Stimulated activated CD4-positive, alpha-beta T cell treated with anti-CD3 and anti-CD28 coated beads, Interleukin-15, amount 100 ng/mL, for 48 hours (primary cell): ENCODE results near the gene SPATA46.
"Not testable (repeated sequence)": the region's sequence is repeated elsewhere in the genome, so short reads cannot be mapped to it uniquely, and the experiment has no call there.

ENCODE experiments used
- DNase-seq, 2 donors: peaks; one replicate each; pipeline ENCODE4 v3.0.0-alpha.2; 2020; ENCODE audit warnings: low read depth in 2 of 2

SPATA46 gene, protein sequence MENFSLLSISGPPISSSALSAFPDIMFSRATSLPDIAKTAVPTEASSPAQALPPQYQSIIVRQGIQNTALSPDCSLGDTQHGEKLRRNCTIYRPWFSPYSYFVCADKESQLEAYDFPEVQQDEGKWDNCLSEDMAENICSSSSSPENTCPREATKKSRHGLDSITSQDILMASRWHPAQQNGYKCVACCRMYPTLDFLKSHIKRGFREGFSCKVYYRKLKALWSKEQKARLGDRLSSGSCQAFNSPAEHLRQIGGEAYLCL

DNA sequence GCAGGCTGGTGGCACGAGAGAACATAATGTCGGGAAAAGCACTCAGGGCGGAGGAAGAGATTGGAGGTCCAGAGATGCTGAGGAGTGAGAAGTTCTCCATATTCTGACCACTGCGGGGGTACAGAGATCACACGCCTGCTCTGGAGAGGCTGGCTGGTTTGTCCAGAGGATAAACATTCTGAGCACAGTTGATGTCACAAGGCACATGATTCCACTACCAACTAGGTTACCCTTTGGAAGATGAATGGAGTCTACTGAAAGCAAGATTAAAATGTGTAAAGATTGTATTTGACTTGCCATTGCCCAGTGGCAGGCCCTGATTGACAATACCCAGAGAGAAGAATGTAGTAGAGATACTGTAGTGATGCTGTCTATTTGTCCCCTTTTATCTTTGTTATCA, at the start of gene SPATA46:
TSS of gene SPATA46 (minus strand) at position 164 of the 400 bp plus-strand sequence. CDS start at position 100, 64 bp downstream.
- DNase-seq = no peak

DNA sequence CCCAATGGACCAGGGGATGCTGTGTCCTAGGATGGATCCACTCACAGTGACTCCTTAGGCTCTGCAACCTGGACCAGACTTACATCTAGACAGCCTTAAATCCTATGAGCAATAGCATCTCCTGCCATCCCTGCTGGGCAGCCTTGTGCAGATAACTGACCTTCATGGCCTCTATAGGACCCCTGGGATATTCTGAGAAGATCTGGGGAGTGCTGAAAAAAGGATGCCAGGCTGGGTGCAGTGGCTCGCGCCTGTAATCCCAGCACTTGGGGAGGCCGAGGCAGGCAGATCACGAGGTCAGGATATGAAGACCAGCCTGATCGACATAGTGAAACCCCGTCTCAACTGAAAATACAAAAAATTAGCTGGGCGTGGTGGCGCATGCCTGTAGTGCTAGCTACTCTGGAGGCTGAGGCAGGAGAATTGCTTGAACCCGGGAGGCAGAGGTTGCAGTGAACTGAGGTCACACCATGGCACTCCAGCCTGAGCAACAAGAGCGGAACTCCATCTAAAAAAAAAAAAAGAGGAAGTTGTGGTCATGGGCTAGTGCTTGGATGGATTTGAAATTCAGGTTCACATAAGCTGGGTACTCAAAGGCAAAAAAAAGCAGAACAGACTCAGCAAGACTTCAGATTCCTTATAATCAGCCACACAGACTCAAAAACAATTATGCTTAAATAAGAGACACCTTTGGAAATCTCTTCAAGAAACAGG, 46.2 kb upstream of the SPATA46 start:
- DNase-seq = no peak

DNA sequence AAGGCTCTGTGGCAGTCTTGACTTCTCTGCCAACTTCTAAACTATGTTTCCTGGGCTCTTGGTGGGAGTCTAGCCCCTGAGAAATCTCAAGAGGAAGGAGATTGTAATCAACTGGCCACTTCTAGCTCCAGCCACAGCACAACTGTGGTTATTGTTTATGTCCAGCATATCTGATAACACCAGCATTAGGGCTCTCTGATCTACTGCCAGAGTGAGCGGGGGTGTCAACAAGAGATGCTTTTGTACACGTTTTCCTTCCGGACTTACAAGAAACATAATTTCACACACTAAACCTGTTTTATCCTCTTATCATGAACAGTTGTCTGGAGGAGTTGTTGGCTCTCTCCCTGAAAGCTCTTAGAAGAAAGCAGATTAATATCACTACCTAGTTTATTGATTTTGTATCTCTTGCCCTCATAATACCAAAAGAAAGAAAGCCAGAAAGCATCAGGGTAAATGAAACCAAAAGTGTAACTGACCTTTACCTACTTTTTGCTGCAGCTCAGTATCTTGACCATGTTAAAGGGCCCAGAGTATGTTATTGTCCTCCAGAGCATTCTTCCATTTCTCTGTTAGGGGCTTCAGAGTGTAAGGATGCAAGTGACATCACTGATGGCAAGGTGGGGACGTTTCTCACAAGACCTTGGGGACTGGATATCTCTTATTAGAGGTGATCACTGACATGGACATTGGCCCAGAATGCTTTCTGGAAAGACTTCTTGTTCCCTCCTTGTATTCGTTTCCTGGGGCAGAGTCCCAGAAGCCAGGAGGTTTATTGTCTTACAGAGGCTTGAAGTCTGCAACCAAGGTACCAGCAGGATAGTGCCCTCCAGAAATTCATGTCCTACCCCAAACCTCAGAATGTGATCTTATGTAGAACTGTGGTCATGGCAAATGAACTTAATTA, 44.9 kb upstream of the SPATA46 start:
- DNase-seq = no peak

DNA sequence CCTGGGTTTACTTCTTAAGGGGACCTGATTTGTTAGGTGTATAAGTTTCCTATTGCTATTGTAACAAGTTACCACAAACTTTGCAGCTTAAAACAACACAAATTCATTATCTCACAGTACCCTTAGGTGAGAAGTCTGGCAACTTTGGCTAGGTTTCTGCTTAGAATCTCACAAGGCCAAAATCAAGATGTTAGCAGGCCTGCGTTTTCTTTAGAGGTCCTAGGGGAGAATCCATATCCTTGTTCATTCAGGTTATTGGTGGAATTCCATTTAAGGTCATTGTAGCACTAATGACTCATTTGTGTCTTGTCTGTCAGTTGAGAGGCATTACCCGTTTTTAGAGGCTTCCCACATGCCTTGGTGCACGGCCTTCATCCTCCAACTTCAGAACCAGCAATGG, 43.5 kb upstream of the SPATA46 start:
- DNase-seq = no peak

DNA sequence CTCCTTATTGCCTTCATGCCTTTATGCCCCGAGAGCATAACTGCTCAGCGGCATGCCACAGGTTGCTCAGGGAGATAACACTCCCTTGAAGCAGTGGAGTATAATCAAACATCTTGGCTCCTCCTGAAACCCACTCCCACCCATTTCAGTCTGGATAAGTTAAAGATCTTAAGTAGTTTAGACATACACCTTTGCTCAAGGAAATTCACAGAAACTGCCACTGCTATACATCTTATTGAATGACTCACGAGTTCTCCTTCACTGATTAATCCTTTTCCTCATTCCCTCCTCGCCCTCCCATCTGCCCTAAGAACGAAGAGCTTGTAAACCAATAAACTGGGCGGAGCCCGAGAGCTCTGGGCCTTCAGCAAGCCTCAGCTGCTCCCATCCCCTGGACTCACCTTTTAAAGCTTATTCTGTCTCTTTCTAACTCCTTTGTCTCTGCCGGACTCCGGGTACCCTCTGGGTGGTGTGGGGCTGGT, 42.8 kb upstream of the SPATA46 start:
- DNase-seq = not testable (repeated sequence)

DNA sequence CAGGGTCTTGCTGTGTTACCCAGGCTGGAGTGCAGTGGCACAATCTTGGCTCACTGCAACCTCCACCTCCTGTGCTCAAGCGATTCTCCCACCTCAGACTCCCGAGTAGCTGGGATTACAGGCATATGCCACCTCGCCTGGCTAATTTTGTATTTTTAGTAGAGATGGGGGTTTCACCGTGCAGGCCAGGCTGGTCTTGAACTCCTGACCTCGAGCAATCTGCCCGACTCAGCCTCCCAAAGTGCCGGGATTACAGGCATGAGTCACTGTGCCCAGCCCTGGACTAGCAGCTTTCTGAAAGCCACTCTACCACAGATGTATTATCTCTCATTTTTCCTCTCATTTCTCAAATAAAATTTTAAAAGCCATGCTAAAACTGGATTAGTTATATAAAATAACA, 41.9 kb upstream of the SPATA46 start:
- not testable (repeated sequence) for DNase-seq

DNA sequence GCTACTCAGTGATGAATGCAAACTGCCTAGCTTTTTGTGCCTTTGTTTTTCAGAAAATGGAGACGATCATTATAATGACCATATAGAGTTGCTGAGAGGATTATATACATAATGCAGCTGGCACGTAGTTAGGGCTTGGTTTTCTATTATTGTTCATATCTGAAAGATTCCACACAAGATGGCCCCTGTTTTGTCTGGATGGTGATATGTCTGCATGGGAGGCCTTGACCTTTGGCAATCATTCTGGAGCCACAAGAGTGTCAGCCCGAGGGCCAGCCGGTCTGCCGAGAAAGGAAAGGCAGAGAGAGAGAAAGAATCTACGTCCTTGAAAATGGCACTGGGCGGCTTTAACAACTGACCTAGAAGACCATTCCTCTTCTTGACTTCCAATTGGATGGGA, 41.0 kb upstream of the SPATA46 start:
- no peak for DNase-seq

DNA sequence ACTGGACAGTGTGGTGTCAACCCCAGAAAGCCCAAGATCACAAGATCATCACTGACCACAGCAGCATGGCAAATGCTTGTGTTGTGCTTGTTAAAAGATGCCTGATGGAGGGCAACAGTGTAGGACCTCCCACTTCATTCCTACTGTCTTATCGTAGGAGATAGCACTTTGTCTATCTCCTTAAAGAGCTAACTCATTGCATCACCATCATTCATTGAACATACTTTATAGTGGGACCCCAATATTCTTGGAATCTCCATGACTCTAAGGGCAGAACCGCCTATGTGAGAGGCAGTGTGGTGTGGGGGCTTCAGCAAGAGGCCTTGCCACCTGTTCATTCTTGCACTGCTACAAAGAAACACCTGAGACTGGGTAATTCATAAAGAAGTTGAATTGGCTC, 40.3 kb upstream of the SPATA46 start:
- no peak for DNase-seq

DNA sequence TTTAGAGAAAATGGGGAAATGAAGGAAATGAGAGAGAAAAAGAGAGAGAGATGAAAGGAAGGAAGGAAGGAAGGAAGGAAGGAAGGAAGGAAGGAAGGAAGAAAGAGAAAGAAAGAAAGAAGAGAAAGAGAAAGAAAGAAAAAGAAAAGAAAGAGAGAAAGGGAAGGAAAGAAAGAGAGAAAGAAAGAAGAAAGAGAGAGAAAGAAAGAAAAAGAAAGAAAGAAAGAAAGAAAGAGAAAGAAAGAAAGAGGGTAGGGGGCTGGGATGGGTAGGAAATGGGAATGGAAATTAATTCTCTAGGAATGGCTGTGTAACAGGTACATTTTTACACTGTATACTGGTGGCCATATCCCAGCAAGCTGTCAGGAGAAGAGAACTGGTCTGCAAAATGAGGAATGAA, 39.6 kb upstream of the SPATA46 start:
- DNase-seq = no peak

DNA sequence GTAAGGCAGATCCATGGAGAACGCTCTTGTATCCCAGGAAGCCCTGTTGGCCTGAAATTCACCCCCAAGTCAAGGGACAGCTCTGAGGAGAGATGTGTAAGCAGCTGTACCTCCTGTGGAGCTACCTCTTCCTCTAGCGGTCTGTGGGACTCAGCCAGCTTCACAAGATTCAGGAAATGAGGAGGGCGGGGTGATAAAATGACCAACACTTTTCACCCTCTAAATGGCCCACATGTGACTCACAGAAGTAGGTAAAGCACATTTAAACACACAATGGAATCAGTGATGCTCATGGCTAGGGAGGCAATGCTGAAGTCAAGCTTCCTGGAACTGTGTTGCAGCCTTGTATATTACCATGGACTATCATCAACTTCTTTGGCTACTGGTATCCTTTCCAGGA, 35.3 kb upstream of the SPATA46 start, which contains the start of gene SH2D1B:
TSS of gene SH2D1B (minus strand) at position 135 of the 400 bp plus-strand sequence. CDS start at position 15, 120 bp downstream.
- DNase-seq = no peak

DNA sequence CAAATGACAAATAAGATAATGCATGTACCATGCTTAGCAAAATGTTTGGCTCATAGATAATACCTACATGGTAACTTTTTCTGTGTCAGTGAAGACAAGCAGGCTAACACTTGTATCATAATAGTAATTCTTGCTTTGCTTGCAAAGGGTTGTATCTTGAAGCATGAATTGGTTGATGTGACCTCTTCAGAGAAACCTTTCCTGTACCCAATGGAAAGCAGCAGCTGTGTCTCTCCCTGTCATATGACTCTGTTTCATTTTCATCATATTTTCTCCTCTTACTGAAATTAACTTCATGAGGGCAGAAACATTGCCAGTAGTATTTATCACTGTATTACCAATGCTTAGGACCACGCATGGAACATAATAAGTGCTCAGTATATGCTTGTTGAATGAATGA, 30.9 kb upstream of the SPATA46 start:
- DNase-seq = no peak

DNA sequence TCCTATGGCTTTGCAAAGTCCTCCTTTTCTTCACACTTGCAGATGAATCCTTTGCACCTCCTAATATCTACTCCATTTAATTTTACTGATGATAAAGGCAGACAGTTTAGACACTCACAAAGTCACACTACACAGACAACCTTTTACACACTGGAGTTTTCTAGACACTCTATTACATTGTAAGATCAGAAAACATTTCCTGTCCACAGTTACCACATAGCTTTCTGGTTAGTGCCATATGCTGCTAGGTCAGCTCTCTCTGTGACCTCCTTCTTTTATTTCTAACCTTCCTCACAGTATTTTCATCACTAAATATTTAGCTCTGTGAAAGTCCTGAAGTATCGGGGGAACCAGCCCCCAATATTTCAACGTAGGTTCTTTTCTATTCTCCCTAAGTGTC, 30.2 kb upstream of the SPATA46 start:
- no peak for DNase-seq

DNA sequence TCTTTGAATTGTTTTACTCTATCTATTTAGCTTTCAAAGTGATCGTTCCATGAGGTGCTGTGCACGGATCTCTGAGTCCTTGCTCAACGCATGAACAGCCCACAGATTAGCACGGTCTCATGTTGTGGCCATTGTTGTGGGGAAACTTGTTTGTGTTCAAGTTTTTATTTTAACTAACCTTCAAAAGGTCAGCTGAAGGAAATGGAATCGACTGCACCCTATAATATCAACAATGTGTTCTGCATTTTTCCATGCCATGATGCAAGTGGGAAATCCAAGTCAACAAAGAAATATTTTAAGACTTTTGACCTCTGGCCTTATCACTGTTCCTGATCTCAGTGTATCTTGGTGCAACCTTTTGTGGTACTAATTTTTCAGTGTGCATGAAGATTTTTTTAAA, 29.1 kb upstream of the SPATA46 start:
- DNase-seq = no peak

DNA sequence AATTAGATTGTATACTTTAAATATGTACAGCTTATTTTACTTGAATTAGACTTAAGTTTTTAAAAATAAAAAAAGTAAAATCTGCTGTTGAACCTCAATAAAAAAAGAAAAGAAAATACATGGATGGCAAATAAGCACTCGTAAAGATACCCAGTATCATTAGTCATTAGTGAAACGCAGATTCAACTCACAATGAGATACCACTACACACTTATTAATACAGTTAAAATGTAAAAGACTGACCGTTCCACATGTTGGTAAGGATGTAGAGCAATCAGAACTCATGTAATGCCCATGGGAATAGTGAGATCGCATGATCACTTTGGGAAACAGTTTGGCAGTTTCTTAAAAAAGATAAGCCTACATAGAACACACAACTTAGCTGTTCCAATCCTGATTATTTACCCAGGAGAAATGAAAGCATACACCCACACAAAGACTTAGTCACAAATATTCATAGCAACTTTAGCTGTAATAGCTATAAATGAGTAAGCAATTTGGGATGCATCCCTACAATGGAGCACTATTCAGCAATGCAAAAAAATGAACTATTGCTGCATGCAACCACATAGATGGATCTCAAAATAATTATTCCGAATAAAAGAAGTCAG, 28.0 kb upstream of the SPATA46 start:
- DNase-seq = no peak

DNA sequence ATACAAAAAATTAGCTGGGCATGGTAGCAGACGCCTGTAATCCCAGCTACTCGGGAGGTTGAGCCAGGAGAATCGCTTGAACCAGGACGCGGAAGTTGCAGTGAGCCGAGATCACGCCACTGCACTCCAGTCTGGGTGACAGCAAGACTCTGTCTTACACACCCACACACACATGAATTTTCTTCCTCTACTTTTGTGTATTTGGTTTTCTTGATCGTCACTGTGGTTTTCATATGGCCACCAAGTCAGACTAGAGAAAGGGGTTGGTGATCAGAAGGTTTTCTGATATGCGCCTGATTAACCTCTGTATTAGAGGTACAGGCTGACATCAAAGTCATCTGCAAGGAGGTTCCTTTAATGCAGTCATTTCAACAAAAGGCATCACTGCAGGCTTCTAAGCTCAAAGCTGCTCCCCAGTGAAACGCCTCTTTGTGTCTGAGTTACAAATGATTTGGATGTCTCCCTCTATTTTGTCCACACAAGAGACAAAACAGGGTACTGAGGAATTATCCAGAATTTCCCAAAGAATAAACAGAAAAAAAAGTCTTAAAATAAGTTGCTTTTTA, 24.2 kb upstream of the SPATA46 start:
- DNase-seq = no peak

DNA sequence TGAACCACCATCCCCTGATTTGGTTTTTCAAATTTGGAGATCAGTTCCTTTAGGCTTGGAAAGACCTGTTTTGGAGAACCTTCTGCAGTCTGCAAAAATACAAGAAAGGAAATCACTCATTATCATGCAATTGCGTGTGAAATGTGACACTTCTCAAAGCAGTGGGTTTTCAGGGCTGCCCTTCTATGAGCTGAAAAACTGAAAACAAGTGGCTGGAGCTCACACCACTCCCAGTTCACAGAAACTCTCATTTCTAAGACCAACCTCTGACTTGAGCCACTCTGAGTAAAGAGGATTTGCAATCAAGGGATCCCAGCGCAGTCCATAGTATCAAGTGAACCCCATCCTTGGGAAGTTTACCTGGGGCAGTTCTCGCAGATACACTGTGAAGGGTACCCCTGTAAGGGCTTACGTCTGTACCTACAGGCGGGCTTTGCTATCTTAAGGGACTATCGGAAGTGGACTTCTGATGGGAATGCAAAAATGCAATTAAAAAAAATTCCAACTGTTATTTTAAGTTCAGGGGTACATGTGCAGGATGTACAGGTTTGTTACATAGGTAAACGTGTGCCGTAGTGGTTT, 22.4 kb upstream of the SPATA46 start:
- no peak for DNase-seq

DNA sequence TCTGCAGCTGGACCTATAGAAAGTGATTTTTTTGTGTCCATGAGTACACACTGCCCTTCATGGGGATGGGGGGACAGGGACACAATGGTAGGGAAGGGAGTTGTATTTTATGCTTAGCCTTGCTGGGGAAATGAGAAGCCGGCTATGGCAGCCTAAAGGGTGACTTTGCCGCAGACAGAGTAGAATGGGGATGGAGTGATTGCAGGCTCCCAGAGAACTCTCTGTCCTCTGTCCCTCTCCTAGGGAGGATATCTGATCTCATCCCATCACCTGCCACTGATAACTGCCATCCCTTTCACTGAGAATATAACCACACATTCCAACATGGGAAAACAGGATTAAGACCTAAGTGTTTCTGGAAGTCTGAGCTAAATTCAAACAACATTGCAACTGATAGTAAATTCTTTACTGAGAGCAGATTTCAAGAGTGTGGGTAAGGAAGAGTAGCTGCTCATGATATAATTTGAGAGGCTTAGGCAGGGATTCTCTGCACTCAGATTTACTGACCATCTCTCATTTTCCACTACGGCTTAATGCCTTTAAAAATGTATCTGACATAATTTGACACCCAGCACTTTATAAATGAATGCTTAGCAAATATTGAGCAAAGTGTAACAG, 21.4 kb upstream of the SPATA46 start:
- no peak for DNase-seq

DNA sequence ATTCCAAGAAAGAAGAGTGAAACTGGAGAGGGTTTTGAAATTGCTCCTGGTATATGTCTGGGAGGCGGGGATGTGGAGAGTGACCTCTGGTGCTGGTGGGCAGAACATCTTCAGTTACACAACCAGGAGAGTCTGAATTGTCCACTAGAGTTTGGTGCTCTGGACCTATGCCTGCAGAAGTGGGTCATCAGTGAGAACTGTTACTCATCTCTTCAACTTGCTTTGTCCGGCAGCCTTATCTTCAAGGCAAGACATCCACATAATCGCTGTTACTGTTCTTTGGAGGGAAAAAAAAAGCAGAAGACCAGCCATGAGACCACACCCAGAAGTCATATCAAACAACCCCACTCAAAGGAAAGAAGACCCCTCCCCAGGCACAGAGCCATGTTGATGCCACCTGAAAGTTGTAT, 20.4 kb upstream of the SPATA46 start:
- no peak for DNase-seq

DNA sequence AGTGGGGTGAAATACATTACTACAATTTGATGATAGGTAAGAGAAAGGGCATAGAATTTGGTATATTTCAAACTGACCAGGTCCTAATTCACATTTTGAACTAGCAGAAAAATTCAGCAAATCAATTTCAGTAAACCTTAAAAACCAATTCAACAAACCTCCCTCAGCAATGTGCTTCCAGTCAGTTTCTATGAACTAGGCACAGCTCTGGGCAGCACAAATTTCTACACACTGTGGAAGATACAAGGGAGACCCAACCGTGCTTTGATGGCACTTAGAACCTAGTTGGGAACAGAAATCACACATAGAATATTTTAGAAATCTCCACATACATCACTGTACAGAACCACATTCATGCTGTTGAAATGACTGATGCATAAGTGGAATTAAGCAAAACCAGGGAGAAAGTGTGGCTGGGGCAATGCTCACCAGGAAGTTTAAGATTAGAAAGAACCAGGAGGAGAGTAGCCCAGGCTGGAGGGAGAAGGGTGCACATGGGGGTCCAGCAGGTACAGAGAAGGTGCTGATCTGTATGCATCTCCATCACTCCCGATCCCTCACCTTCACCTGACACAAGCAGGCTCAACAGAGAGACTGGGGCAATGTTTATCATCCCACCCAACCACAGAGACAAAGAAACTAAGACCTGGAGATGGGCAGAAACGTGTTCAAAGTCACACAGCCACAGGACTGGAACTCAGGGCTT, 19.7 kb upstream of the SPATA46 start:
- DNase-seq = no peak
